HCT116 (cell line): Measurements from ENCODE around the gene PPM1A. TPM values are rescaled to one million over a fixed set of nuclear protein-coding genes. Genes with fewer than 3 reads are reported as not detected.

Source experiments
- ATAC-seq: fragments of 200-7000 bp; cut with Tn5 transposase; 2 replicates; pipeline ENCODE4 v1.9.1; 2020; ENCODE audit warnings: mild to moderate bottlenecking, moderate library complexity
- BruUV-seq: library from RNA; stranded (reverse); fragments of 400-500 nt; replicated peaks from 2 replicates; lab custom pipeline; 2021; lab: Mats Ljungman, UMichigan
- CTCF ChIA-PET: fragments of 300-600 bp; sonication (Branson Sonifier 250); formaldehyde crosslinking; loops from one replicate; lab custom pipeline; 2021; ENCODE audit warnings: antibody characterized with exemption; lab: Charles Lee
- POLR2A ChIA-PET: fragments of 300-600, 350-600 bp; sonication (Branson Sonifier 250); formaldehyde crosslinking; loops from one replicate; lab custom pipeline; 2021; ENCODE audit warnings: antibody characterized with exemption; lab: Charles Lee
- RAD21 ChIA-PET, 2 experiments: fragments of 300-600 bp; sonication (Branson Sonifier 250); formaldehyde crosslinking; loops; one replicate each; lab custom pipeline; 2023; ENCODE audit warnings: low total read pairs in 2 of 2; ENCODE audit not compliant: uncharacterized antibody in 2 of 2, unreplicated experiment in 2 of 2, low non-redundant PET in 1 of 2; lab: Charles Lee
- DNase-seq: peaks from one replicate; pipeline ENCODE4 v3.0.0-alpha.2; 2010; ENCODE audit warnings: low read depth, low spot score
- H2AFZ ChIP-seq: fragments of 200-600 bp; shearing (Covaris generic), sonication (generic); 2 replicates; pipeline ENCODE4 v1.6.1; 2017; ENCODE audit warnings: low read depth, mixed run types, mixed read lengths, antibody characterized with exemption, low read length; ENCODE audit not compliant: poor library complexity, severe bottlenecking
- H3K27ac ChIP-seq: 2 replicates; pipeline ENCODE4 v1.5.1; 2012; ENCODE audit warnings: low read depth, low read length
- H3K27me3 ChIP-seq: fragments of 200-600 bp; sonication (generic); 2 replicates; pipeline ENCODE4 v1.6.1; 2016; ENCODE audit warnings: mixed run types, low read length, mixed read lengths; ENCODE audit not compliant: insufficient read depth
- H3K36me3 ChIP-seq, 2 experiments: fragments of 200-500 bp in 1 of 2; fragments of 200-600 bp in 1 of 2; sonication (Bioruptor generic) in 1 of 2; sonication (generic) in 1 of 2; 2 replicates each; pipeline versions ENCODE4 v1.5.1 to v1.6.1; 2014 to 2016; ENCODE audit warnings: low read length in 2 of 2, inconsistent platforms in 1 of 2, mixed read lengths in 1 of 2, mixed run types in 1 of 2; ENCODE audit not compliant: insufficient read depth in 2 of 2, control insufficient read depth in 1 of 2
- H3K4me1 ChIP-seq, 2 experiments: fragments of 200-600 bp in 1 of 2; sonication (generic) in 1 of 2; 2 replicates each; pipeline versions ENCODE4 v1.5.1 to v1.6.1; 2012 to 2017; ENCODE audit warnings: low read length in 2 of 2, inconsistent platforms in 1 of 2, mild to moderate bottlenecking in 1 of 2, mixed read lengths in 1 of 2, mixed run types in 1 of 2, moderate library complexity in 1 of 2; ENCODE audit not compliant: insufficient read depth in 2 of 2, control insufficient read depth in 1 of 2
- H3K4me2 ChIP-seq: fragments of 200-600 bp; sonication (generic); 2 replicates; pipeline ENCODE4 v1.6.1; 2017; ENCODE audit warnings: mixed run types, low read length, mixed read lengths
- H3K4me3 ChIP-seq, 2 experiments: fragments of 200-600 bp in 1 of 2; sonication (generic) in 1 of 2; replicated peaks in 1 of 2; 2 replicates each; pipeline ENCODE4 v1.5.1; 2011 to 2016; ENCODE audit warnings: low read length in 2 of 2, control low read depth in 1 of 2, low read depth in 1 of 2, mild to moderate bottlenecking in 1 of 2, mixed read lengths in 1 of 2, mixed run types in 1 of 2
- H3K79me2 ChIP-seq: fragments of 200-600 bp; sonication (generic); 2 replicates; pipeline ENCODE4 v1.6.1; 2017; ENCODE audit warnings: mild to moderate bottlenecking, mixed run types, low read length, moderate library complexity, mixed read lengths; ENCODE audit not compliant: insufficient read depth
- H3K9ac ChIP-seq: fragments of 200-600 bp; sonication (generic); 2 replicates; pipeline ENCODE4 v1.6.1; 2016; ENCODE audit warnings: low read length, mixed read lengths
- H3K9me2 ChIP-seq: fragments of 200-600 bp; sonication (generic), shearing (Covaris generic); 2 replicates; pipeline ENCODE4 v1.6.1; 2017; ENCODE audit warnings: mixed run types, mild to moderate bottlenecking, moderate library complexity; ENCODE audit not compliant: insufficient read depth
- H3K9me3 ChIP-seq, 2 experiments: fragments of 200-500 bp in 1 of 2; fragments of 200-600 bp in 1 of 2; sonication (Bioruptor generic) in 1 of 2; sonication (generic) in 1 of 2; 2 replicates each; pipeline ENCODE4 v1.6.1; 2014 to 2017; ENCODE audit warnings: low read length in 2 of 2, mixed read lengths in 2 of 2, inconsistent platforms in 1 of 2, low read depth in 1 of 2, mild to moderate bottlenecking in 1 of 2, mixed run types in 1 of 2, moderate library complexity in 1 of 2; ENCODE audit not compliant: control insufficient read depth in 1 of 2, insufficient read depth in 1 of 2
- H4K20me1 ChIP-seq: fragments of 200-600 bp; sonication (generic), shearing (Covaris generic); 2 replicates; pipeline ENCODE4 v1.6.1; 2017; ENCODE audit warnings: mixed run types, mild to moderate bottlenecking, moderate library complexity; ENCODE audit not compliant: insufficient read depth
- CBX3 ChIP-seq: IDR thresholded peaks from 2 replicates; pipeline ENCODE4 v1.6.1; 2012; ENCODE audit warnings: low read depth
- CEBPB ChIP-seq: IDR thresholded peaks from 2 replicates; pipeline ENCODE4 v1.6.1; 2012; ENCODE audit warnings: low read depth
- EGR1 ChIP-seq: IDR thresholded peaks from 2 replicates; pipeline ENCODE4 v1.6.1; 2012; ENCODE audit warnings: low read depth
- ELF1 ChIP-seq: IDR thresholded peaks from 2 replicates; pipeline ENCODE4 v1.6.1; 2012; ENCODE audit warnings: low read depth, borderline replicate concordance
- EZH2 ChIP-seq: fragments of 200-600 bp; sonication (generic); IDR thresholded peaks from 2 replicates; pipeline ENCODE4 v1.6.1; 2017; ENCODE audit warnings: antibody characterized with exemption, mixed run types
- EZH2phosphoT487 ChIP-seq: fragments of 200-600 bp; IDR thresholded peaks from 2 replicates; pipeline ENCODE4 v1.6.1; 2018; ENCODE audit warnings: antibody characterized with exemption, borderline replicate concordance
- FOSL1 ChIP-seq: IDR thresholded peaks from 2 replicates; pipeline ENCODE4 v1.6.1; 2012; ENCODE audit warnings: low read depth
- JUND ChIP-seq: IDR thresholded peaks from 2 replicates; pipeline ENCODE4 v1.6.1; 2012
- POLR2A ChIP-seq: IDR thresholded peaks from 2 replicates; pipeline ENCODE4 v1.7.0; 2011; ENCODE audit warnings: borderline replicate concordance; ENCODE audit not compliant: insufficient read depth, insufficient read length; ENCODE audit errors: extremely low read depth
- RAD21 ChIP-seq: IDR thresholded peaks from 2 replicates; pipeline ENCODE4 v1.6.1; 2012; ENCODE audit warnings: low read depth, mild to moderate bottlenecking
- REST ChIP-seq: IDR thresholded peaks from 2 replicates; pipeline ENCODE4 v1.6.1; 2012; ENCODE audit warnings: low read depth
- SIN3A ChIP-seq: IDR thresholded peaks from 2 replicates; pipeline ENCODE4 v1.6.1; 2012; ENCODE audit warnings: low read depth
- SP1 ChIP-seq: IDR thresholded peaks from 2 replicates; pipeline ENCODE4 v1.6.1; 2012; ENCODE audit warnings: low read depth
- SRF ChIP-seq: IDR thresholded peaks from 2 replicates; pipeline ENCODE4 v1.6.1; 2012; ENCODE audit warnings: low read depth
- TCF7L2 ChIP-seq: IDR thresholded peaks from 2 replicates; pipeline ENCODE4 v1.7.0; 2011; ENCODE audit warnings: borderline replicate concordance, inconsistent platforms; ENCODE audit not compliant: insufficient read depth, insufficient read length; ENCODE audit errors: extremely low read depth
- ZFX ChIP-seq: fragments of 450-650 bp; IDR thresholded peaks from 2 replicates; pipeline ENCODE4 v1.6.1; 2017
- ZNF274 ChIP-seq: fragments of 200-500 bp; sonication (Bioruptor generic); IDR thresholded peaks from 2 replicates; pipeline ENCODE4 v1.6.1; 2014; ENCODE audit warnings: mild to moderate bottlenecking, low read depth, low read length, inconsistent platforms
- intact Hi-C: fragments of 100-400 bp; cut with micrococcal nuclease; formaldehyde crosslinking; loops from 2 replicates; pipeline ENCODE4 v1.10.0; 2022
- total RNA-seq: library from RNA; stranded (reverse); gene quantifications from one replicate; pipeline ENCODE4 v1.2.1, GENCODE V29; 2021; ENCODE audit not compliant: unreplicated experiment
- TF ChIP-seq, protein P1 (sequence below): IDR thresholded peaks from 2 replicates; pipeline ENCODE4 v1.6.1; 2012
- TF ChIP-seq, protein P2 (sequence below): IDR thresholded peaks from 2 replicates; pipeline ENCODE4 v1.6.1; 2012
- TF ChIP-seq, protein P3 (sequence below): IDR thresholded peaks from 2 replicates; pipeline ENCODE4 v1.6.1; 2011; ENCODE audit warnings: mild to moderate bottlenecking, low read length, moderate library complexity; ENCODE audit not compliant: insufficient replicate concordance; ENCODE audit errors: extremely low read depth

The PPM1A gene
- total RNA-seq, 1 experiment from 2014 or later: 32.8 TPM

- intact Hi-C loops: no loop called here
- BruUV-seq: no TSS peak
- RAD21 ChIA-PET: no interaction called here
- no peak for TF ChIP-seq ELF1
- no peak for TF ChIP-seq EZH2phosphoT487
- TF ChIP-seq, protein P1, sequence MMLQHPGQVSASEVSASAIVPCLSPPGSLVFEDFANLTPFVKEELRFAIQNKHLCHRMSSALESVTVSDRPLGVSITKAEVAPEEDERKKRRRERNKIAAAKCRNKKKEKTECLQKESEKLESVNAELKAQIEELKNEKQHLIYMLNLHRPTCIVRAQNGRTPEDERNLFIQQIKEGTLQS: no peak
- TF ChIP-seq ZNF274: no peak
- TF ChIP-seq EZH2: no peak
- TF ChIP-seq CEBPB: no peak
- TF ChIP-seq, protein P2, sequence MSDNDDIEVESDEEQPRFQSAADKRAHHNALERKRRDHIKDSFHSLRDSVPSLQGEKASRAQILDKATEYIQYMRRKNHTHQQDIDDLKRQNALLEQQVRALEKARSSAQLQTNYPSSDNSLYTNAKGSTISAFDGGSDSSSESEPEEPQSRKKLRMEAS: no peak
- TF ChIP-seq JUND: no peak
- TF ChIP-seq ZFX: no peak
- TF ChIP-seq SP1: no peak
- TF ChIP-seq SRF: no peak
- no peak for TF ChIP-seq TCF7L2
- no peak for TF ChIP-seq POLR2A
- no peak for TF ChIP-seq FOSL1
- TF ChIP-seq RAD21: no peak
- no peak for TF ChIP-seq SIN3A
- TF ChIP-seq, protein P3, sequence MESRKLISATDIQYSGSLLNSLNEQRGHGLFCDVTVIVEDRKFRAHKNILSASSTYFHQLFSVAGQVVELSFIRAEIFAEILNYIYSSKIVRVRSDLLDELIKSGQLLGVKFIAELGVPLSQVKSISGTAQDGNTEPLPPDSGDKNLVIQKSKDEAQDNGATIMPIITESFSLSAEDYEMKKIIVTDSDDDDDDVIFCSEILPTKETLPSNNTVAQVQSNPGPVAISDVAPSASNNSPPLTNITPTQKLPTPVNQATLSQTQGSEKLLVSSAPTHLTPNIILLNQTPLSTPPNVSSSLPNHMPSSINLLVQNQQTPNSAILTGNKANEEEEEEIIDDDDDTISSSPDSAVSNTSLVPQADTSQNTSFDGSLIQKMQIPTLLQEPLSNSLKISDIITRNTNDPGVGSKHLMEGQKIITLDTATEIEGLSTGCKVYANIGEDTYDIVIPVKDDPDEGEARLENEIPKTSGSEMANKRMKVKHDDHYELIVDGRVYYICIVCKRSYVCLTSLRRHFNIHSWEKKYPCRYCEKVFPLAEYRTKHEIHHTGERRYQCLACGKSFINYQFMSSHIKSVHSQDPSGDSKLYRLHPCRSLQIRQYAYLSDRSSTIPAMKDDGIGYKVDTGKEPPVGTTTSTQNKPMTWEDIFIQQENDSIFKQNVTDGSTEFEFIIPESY: no peak
- TF ChIP-seq CBX3: no peak
- TF ChIP-seq REST: no peak
- TF ChIP-seq EGR1: no peak
- TF ChIP-seq, all 23 proteins: peak for 0
- Histone ChIP-seq H2AFZ (no peak overlapping the region), H3K36me3 (no peaks in the 10 kb centered on the region), H3K27me3 (no peaks in the 10 kb centered on the region), H4K20me1 (no peaks in the 10 kb centered on the region; the same call in 1 of the 2 replicates), H3K27ac (no peak overlapping the region), H3K9me3 (no peaks in the 10 kb centered on the region), H3K9me2 (no peaks in the 10 kb centered on the region), H3K79me2 (peaks cover 89% of the 10 kb centered on the region), H3K4me3 (no peak overlapping the region), H3K4me1 (peaks cover 0 to 13% of the 10 kb centered on the region in 2 experiments; a peak in 3 of 4 replicates), H3K9ac (no peak overlapping the region), H3K4me2 (no peak overlapping the region)
- POLR2A ChIA-PET: no interaction called here
- CTCF ChIA-PET: interaction anchor here (3.1 kb wide), 1 partner anchor 12 kb away, joined by 10 read pairs; no protein-coding TSS in a partner anchor
- no peak for DNase-seq
- no peak for ATAC-seq
These were observed 5.2 kb downstream of the PPM1A start for GRCh38 chr14:60254176-60254575.
